Ecto neural progenitor cell (in vitro differentiated cells): ENCODE data around the gene IFT43.

Experiments used
- DNase-seq: peaks from one replicate; pipeline ENCODE4 v3.0.0-alpha.2; 2018; ENCODE audit warnings: low spot score

IFT43 gene

GRCh38 chr14:76081642-76082041, 96.1 kb downstream of the IFT43 start:
- DNase-seq: no peak

GRCh38 chr14:76083796-76084765, 98.5 kb downstream of the IFT43 start:
- DNase-seq: peak; percentile 58

- DNase-seq: no peak
Observed at GRCh38 chr14:76085358-76085757, 99.8 kb downstream of the IFT43 start.

- no peak for DNase-seq
Observed at GRCh38 chr14:76086636-76087035, 101.1 kb downstream of the IFT43 start.

GRCh38 chr14:76088326-76088725, 102.8 kb downstream of the IFT43 start:
- no peak for DNase-seq

- DNase-seq: no peak
Observed at GRCh38 chr14:76088771-76089571, 103.4 kb downstream of the IFT43 start.

- no peak for DNase-seq
Observed at GRCh38 chr14:76089575-76089974, 104.0 kb downstream of the IFT43 start.

GRCh38 chr14:76090616-76091391, 105.2 kb downstream of the IFT43 start:
- DNase-seq: no peak

GRCh38 chr14:76093077-76093476, 107.5 kb downstream of the IFT43 start:
- no peak for DNase-seq

GRCh38 chr14:76096257-76096656, 110.7 kb downstream of the IFT43 start:
- no peak for DNase-seq

GRCh38 chr14:76097547-76097946, 112.0 kb downstream of the IFT43 start:
- DNase-seq: no peak

GRCh38 chr14:76098047-76098446, 112.5 kb downstream of the IFT43 start:
- DNase-seq: no peak

- DNase-seq: no peak
Observed at GRCh38 chr14:76098916-76099675, 113.5 kb downstream of the IFT43 start.

GRCh38 chr14:76100236-76100635, 114.7 kb downstream of the IFT43 start:
- DNase-seq: no peak

- DNase-seq: no peak
Observed at GRCh38 chr14:76101391-76102379, 116.1 kb downstream of the IFT43 start.

GRCh38 chr14:76104802-76105355, 119.3 kb downstream of the IFT43 start:
- DNase-seq: no peak

- no peak for DNase-seq
Observed at GRCh38 chr14:76106188-76106587, 120.6 kb downstream of the IFT43 start.

- DNase-seq: no peak
Observed at GRCh38 chr14:76109087-76109880, 123.7 kb downstream of the IFT43 start.
